Right lobe of liver (tissue), 4 donors: Measurements from ENCODE around the gene LSM3.

ENCODE experiments used
- CTCF ChIP-seq, 4 donors: fragments of 200-600 bp in 3 of 4; fragments of 450-650 bp in 1 of 4; IDR thresholded peaks; one replicate each; pipeline versions ENCODE4 v1.5.1 to v1.8.0; 2016 to 2022; ENCODE audit warnings: antibody characterized with exemption in 4 of 4, mild to moderate bottlenecking in 2 of 4
- POLR2A ChIP-seq: fragments of 450-650 bp; IDR thresholded peaks from one replicate; pipeline ENCODE4 v1.6.1; 2017; ENCODE audit warnings: antibody characterized with exemption, mild to moderate bottlenecking
- donor health status: DM: no; HTN: no; CAD: no.
- donor health status: DM: no; HTN: no; CAD: no.
- donor health status: DM: no; HTN: yes; CAD: no.

- TF ChIP-seq CTCF (IDR thresholded peaks at IDR 0.05), result no peak
- no peak for TF ChIP-seq POLR2A
Measured at GRCh38 chr3:14142567-14143270, 35.9 kb upstream of the LSM3 start.
